Heart right ventricle (tissue), 16 donors: ENCODE measurements around the gene MTHFD1L. TPM values are rescaled to one million over a fixed set of nuclear protein-coding genes. Genes with fewer than 3 reads are reported as not detected.

Experiments used
- ATAC-seq, 8 donors: fragments of 200-7000 bp; cut with Tn5 transposase; one replicate each; pipeline ENCODE4 v1.9.1; 2020; ENCODE audit warnings: mild to moderate bottlenecking in 8 of 8, moderate library complexity in 8 of 8, moderate number of reproducible peaks in 1 of 8
- DNase-seq, 2 donors: peaks; one replicate each; pipeline ENCODE4 v3.0.0-alpha.2; 2020
- H3K27ac ChIP-seq, 10 donors: fragments of 200-600 bp; sonication (generic) in 2 of 10; one replicate each; pipeline versions ENCODE4 v1.5.0 to v1.8.0; 2020 to 2022; ENCODE audit warnings: mild to moderate bottlenecking in 3 of 10
- H3K27me3 ChIP-seq, 7 donors: fragments of 200-600 bp; one replicate each; pipeline ENCODE4 v1.8.0; 2021 to 2022; ENCODE audit warnings: mild to moderate bottlenecking in 2 of 7
- H3K36me3 ChIP-seq, 9 donors: fragments of 200-600 bp; sonication (generic) in 1 of 9; one replicate each; pipeline versions ENCODE4 v1.5.0 to v1.8.0; 2020 to 2022; ENCODE audit warnings: mild to moderate bottlenecking in 2 of 9
- H3K4me1 ChIP-seq, 9 donors: fragments of 200-600 bp; sonication (generic) in 1 of 9; one replicate each; pipeline versions ENCODE4 v1.5.0 to v1.8.0; 2020 to 2022; ENCODE audit warnings: mild to moderate bottlenecking in 4 of 9
- H3K4me3 ChIP-seq, 10 donors: fragments of 200-600 bp; sonication (generic) in 2 of 10; one replicate each; pipeline versions ENCODE4 v1.5.0 to v1.8.0; 2020 to 2022; ENCODE audit warnings: mild to moderate bottlenecking in 7 of 10, moderate library complexity in 2 of 10
- H3K9me3 ChIP-seq, 11 donors: fragments of 200-600 bp in 10 of 11; sonication (generic) in 2 of 11; one replicate each; pipeline versions ENCODE4 v1.5.0 to v1.8.0; 2013 to 2022; ENCODE audit warnings: mild to moderate bottlenecking in 2 of 11, control low read depth in 1 of 11, moderate library complexity in 1 of 11
- CTCF ChIP-seq, 9 donors: fragments of 200-600 bp; sonication (generic) in 2 of 9; IDR thresholded peaks; one replicate each; pipeline versions ENCODE4 v1.5.0 to v1.8.0; 2021 to 2022; ENCODE audit warnings: antibody characterized with exemption in 9 of 9, mild to moderate bottlenecking in 5 of 9, moderate library complexity in 1 of 9
- WGBS, 2 donors: extraction: QIAGEN DNeasy Blood & Tissue Kit; methylation state at CpG; one replicate each; pipeline ENCODE4 v1.1.7; 2013; ENCODE audit warnings: inconsistent platforms in 1 of 2; 5-methylcytosine and 5-hydroxymethylcytosine counted together
- intact Hi-C, 10 donors: fragments of 100-400 bp; cut with DNase I; formaldehyde crosslinking; loops; one replicate each; pipeline versions ENCODE4 v1.11.1 to v1.14.2; 2022
- polyA plus RNA-seq, 2 donors: library from polyadenylated mRNA; stranded (reverse); fragments of 200-250 nt; gene quantifications; one replicate each; pipeline ENCODE4 v1.2.3, GENCODE V29; 2013
- total RNA-seq, 10 donors: library from RNA; stranded (reverse); fragmentation: NEBNext Ultra II Directional in 3 of 10; extraction: Animal tissue kit (Norgen Biotek cat#: 25700) in 3 of 10; gene quantifications; one replicate each; pipeline versions ENCODE4 v1.2.1 to v1.2.4, GENCODE V29; 2021 to 2023
- donor health status: Arrhythmogenic right ventricular cardiomyopathy.
- donor health status: ischemic (EF 13 %, LVEDD 7.1; RV severe dilation, severe dysfunction).
- donor health status: healthy with polysubstance abuse.
- donor health status: DM: no; HTN: yes; CAD: no.
- donor health status: DM: no; HTN: no; CAD: no.
- donor health status: ischemic (EF 25% LVEDD 6.9; RV normal size, moderate dysfunction).
- donor health status: ischemic (EF 25% LVEDD 5.7; RV mildly dilated, moderate dysfunction).
- donor health status: healthy.
- donor health status: DM: yes; HTN: yes; CAD: no.
- donor health status: Ischemic cardiomyopathy.
- donor health status: ischemic (EF 35%, LVEDD 5.7; RV mildly dilated, moderate dysfunction).
- donor health status: nonischemic (EF 11% LVEDD 7.7; RV severe dilation, severe dysfunction).
- donor health status: DM: yes; HTN: yes; CAD: no.
- donor health status: PGD.
- donor health status: ischemic (EF 29% LVEDD 5.4; RV normal size, mild dysfunction).
- donor health status: nonischemic (EF 23%, LVEDD 6.1; RV moderate dilation, normal function).

MTHFD1L gene
- total and polyA plus RNA-seq, 12 donors: 1.2 to 10.8 (median 3.8) TPM

GRCh38 chr6:150925590-150925928 is 60.1 kb downstream of the MTHFD1L start:
- no peaks in the 10 kb centered on the region for H3K27me3 ChIP-seq
- intact Hi-C loops: no loop called here
- no peaks in the 10 kb centered on the region for H3K9me3 ChIP-seq
- DNase-seq (no peak), ATAC-seq (peak in 7 of 8 donors; percentile 14 to 69 (median 61))
- H3K4me1 ChIP-seq: peaks cover 0 to 18% (median 0%) of the 10 kb centered on the region in 9 donors
- H3K36me3 ChIP-seq: peaks cover 0 to 18% (median 0%) of the 10 kb centered on the region in 9 donors
- no peak for TF ChIP-seq CTCF (IDR thresholded peaks at IDR 0.05)
- no peak overlapping the region for H3K4me3 ChIP-seq
- WGBS, 2 donors: 69 to 82% methylated on average over 5 of the region's 5 CpGs
- peak overlapping the region in 4 of 10 donors; percentile 28 to 58 (median 48) for H3K27ac ChIP-seq

GRCh38 chr6:150925976-150926375 is 60.5 kb downstream of the MTHFD1L start:
- TF ChIP-seq CTCF (IDR thresholded peaks at IDR 0.05): no peak
- peaks cover 0 to 18% (median 0%) of the 10 kb centered on the region in 9 donors for H3K36me3 ChIP-seq
- no peaks in the 10 kb centered on the region for H3K9me3 ChIP-seq
- H3K4me3 ChIP-seq: no peak overlapping the region
- peak in 1 of 8 donors; percentile 13 for ATAC-seq
- no peak for DNase-seq
- H3K27me3 ChIP-seq: no peaks in the 10 kb centered on the region
- intact Hi-C loops: no loop called here
- H3K4me1 ChIP-seq: peaks cover 0 to 20% (median 3%) of the 10 kb centered on the region in 9 donors
- peak overlapping the region in 4 of 10 donors; percentile 28 to 58 (median 43) for H3K27ac ChIP-seq
- WGBS, 2 donors: 74 to 75% methylated on average over 7 of the region's 7 CpGs

GRCh38 chr6:150928882-150929281 is 63.4 kb downstream of the MTHFD1L start:
- Histone ChIP-seq H3K27me3 (no peaks in the 10 kb centered on the region), H3K9me3 (no peaks in the 10 kb centered on the region), H3K27ac (no peak overlapping the region), H3K4me3 (no peak overlapping the region), H3K4me1 (peaks cover 0 to 37% (median 4%) of the 10 kb centered on the region in 9 donors), H3K36me3 (peaks cover 0 to 14% (median 0%) of the 10 kb centered on the region in 9 donors)
- ATAC-seq: no peak
- WGBS, 2 donors: 73 to 79% methylated on average over 3 of the region's 3 CpGs
- no peak for DNase-seq
- intact Hi-C loops: no loop called here
- TF ChIP-seq CTCF (IDR thresholded peaks at IDR 0.05): peak in 3 of 9 donors; percentile 9 to 18 (median 13)

GRCh38 chr6:150929416-150929815 is 63.9 kb downstream of the MTHFD1L start:
- Histone ChIP-seq H3K4me1 (peaks cover 0 to 32% (median 0%) of the 10 kb centered on the region in 9 donors), H3K4me3 (no peak overlapping the region), H3K36me3 (peaks cover 0 to 14% (median 0%) of the 10 kb centered on the region in 9 donors), H3K27me3 (no peaks in the 10 kb centered on the region), H3K27ac (no peak overlapping the region), H3K9me3 (no peaks in the 10 kb centered on the region)
- no peak for TF ChIP-seq CTCF (IDR thresholded peaks at IDR 0.05)
- DNase-seq (no peak), ATAC-seq (no peak)
- intact Hi-C loops: no loop called here
- WGBS, 2 donors: 67 to 75% methylated on average over 2 of the region's 2 CpGs
